GM19240 (cell line): ENCODE data around the gene DNPEP.
A peak's percentile ranks its signal among the peaks of the same experiment; 100 is the strongest.
"Not testable (repeated sequence)": the region's sequence is repeated elsewhere in the genome, so short reads cannot be mapped to it uniquely, and the experiment has no call there.

Experiments used
- DNase-seq: peaks from one replicate; pipeline ENCODE4 v3.0.0; 2011; ENCODE audit warnings: low spot score; ENCODE audit not compliant: insufficient read length

Gene DNPEP

DNA sequence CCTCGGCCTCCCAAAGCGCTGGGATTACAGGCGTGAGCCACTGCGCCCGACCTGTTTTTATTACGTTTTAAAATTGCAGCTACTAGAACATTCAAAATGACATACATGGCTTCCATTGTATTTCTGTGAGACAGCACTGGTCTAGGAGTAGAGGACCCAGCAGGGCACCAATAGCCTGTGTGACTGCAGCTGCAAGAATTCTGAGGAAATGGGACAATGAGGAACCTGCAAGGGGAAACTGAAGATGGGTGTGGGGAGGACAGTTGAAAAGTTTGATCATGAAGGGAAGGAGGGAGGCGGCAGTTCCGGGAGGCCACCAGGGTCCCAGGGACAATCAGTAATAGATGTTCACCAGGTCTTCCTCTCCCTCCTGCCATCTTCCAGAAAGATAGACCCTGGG lies 13.9 kb upstream of the DNPEP start:
- DNase-seq, result no peak

DNA sequence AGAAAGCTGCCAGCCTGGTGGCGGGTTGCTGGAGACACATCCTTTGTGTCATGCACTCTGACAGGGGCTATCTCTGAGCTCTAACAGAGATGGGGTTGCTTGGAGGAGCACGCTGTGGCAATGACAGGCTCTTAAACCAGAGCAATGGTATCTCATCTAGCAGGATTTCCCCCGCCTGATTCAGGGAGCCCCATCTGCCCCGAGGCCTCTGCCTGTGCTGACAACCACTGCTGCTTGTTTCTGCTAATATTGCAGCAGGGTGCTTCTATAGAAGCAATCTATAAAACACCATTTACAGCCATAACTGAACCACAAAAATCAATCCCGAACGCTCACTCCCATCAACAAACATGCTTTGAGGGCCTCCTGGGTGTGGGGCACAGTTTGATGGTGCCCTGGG lies 12.8 kb upstream of the DNPEP start:
- DNase-seq, result no peak

DNA sequence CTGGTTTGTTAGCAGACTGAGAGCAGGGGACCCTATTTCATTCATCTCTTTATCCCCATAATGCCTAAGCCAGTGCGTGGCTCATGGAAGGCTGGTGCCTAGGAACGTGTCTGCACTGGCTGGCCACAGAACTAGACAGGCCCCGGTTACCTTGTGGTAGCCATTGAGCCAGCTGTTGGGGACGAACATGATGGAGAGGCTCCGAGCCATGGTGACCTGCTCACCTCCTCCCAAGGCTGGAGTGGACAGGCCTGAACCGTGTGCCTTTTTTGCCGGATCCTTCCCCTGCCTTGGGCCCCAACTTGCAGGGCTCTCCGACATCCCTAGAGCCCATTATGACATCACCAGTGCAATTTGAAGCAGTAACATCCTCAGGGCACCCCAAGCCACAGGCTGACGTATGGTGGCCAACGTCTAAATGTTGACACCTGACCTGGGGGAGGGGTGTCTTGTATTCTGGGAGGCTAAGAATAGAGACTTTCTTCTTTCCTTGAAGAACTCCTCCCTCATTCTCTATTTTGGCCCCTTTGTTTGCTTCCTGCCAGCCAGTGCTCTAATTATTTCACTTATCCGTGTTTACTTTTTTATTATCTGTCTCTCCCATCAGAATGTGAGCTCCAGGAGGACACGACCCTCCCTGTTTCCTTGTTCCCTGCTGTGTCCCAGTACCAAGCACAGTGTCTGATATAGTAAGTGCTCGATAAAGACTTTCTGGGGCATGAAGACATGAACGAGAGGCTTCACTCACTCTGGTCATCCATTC lies 12.2 kb upstream of the DNPEP start:
- DNase-seq, result no peak

DNA sequence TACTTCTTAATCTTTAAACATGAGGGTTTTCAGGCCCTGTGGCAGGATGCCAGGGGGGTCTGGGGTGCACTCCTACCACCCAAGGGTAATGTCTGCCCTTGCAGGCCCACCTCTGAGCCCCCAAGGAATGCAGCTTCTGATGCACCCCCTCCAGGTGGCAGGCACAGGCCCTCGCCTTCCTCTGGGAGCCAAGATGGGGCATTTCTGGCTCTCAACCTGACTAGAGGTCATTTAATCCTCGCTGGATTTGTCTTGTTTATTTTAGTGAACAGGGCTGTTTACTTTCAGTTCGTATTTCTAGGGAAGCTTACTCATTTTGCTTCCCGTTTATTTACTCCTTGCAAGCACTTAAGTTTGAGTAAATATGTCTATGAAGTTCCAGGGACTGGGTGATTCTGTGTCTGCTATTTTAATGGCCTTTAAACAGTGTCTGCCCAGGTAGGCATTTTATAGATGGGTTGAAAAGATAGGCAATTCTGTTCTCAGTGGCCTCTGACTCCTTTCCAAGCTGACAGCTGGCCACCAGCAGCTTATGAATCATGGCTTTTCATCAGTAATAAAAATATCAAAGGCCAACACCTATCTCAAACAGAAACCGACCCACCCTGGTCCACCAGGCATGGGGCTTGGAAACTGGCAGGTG lies 11.1 kb upstream of the DNPEP start:
- no peak for DNase-seq

DNA sequence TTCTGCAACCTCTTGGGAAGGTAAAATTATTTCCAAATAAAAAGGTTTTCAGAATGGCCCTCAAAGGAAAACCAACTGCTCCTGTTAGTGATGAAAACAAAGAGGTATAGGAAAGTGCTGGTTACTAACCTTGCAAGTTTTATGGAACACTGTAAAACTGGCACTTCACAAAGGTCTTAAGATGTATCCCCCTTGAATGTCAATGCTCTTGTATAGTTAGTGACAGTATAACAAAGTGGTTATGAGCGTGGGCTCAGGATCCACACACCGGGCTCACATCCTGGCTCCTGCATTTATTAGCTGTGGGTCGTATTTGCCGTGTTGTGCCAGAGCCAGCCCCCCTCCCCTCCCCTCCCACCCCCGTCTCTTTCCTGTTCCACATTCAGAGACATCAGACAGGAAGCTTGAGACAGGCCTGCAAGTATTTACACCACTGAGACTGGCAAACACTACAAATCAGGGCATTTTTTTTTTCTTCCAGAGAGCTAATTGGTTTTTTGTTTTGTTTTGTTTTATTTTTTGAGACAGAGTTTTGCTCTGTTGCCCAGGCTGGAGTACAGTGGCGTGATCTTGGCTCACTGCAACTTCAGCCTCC lies 9.2 kb upstream of the DNPEP start:
- DNase-seq, result no peak

DNA sequence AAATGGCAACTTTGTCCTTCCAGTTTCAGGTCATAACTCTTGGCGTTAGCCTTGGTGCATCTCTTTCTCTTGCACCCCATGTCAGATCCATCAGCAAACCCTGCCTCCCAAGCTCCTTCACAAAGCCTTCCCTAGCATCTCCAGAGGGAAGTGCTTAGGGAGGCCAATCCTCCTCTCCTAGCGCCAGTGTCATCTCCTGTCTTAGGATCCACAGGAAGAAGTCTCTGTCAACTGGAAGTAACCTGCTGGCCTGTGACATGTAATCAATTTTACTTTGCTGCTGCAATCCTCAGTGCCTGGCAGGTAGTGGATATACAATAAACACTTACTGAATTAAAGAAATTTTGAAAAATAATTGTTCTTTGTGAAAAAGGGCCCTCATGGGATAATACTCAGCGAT lies 7.9 kb upstream of the DNPEP start:
- DNase-seq, result no peak

DNA sequence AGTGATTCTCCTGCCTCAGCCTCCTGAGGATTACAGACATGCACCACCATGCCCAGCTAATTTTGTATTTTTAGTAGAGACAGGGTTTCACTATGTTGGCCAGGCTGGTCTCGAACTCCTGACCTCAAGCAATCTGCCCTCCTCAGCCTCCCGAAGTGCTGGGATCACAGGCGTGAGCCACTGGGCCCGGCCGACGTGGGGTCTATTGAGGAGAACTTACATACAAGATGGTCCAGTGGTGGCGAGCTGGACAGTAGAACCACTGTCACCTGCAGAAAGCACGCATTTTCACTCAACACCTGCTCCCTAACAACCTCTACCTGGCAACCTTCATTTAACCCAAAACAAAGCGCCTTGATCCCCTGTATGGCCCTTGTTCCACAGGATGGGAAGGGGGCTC lies 7.3 kb upstream of the DNPEP start:
- DNase-seq, result not testable (repeated sequence)

DNA sequence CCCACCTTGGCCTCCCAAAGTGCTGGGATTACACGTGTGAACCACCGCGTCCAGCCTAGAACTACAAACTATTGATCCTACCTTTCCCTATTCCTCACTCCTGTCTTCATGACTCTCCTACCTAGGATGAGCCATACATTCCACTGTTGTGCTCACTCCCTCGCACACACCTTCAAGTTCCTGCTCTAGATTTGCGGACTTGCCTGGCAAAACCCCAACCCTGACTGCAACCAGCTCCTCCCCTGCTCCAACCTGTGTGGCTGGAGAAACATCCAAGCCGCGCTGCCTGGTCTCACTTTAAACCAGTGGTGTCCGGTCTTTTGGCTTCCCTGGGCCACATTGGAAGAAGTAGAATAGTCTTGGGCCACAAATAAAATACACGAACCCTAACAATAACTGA lies 5.0 kb upstream of the DNPEP start:
- DNase-seq, result no peak

DNA sequence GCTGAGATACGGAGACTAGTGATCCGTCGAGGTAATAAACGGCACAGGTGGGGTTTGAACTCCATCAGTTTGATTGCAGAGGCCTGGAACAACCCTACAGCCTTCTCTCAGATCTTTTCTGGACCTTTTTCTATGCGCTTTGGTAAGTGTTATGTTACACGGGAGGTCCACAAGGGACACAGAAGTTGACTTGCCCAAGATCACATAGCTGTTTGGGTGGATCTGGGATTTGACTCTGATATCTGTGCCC lies 1.1 kb upstream of the DNPEP start:
- no peak for DNase-seq

DNA sequence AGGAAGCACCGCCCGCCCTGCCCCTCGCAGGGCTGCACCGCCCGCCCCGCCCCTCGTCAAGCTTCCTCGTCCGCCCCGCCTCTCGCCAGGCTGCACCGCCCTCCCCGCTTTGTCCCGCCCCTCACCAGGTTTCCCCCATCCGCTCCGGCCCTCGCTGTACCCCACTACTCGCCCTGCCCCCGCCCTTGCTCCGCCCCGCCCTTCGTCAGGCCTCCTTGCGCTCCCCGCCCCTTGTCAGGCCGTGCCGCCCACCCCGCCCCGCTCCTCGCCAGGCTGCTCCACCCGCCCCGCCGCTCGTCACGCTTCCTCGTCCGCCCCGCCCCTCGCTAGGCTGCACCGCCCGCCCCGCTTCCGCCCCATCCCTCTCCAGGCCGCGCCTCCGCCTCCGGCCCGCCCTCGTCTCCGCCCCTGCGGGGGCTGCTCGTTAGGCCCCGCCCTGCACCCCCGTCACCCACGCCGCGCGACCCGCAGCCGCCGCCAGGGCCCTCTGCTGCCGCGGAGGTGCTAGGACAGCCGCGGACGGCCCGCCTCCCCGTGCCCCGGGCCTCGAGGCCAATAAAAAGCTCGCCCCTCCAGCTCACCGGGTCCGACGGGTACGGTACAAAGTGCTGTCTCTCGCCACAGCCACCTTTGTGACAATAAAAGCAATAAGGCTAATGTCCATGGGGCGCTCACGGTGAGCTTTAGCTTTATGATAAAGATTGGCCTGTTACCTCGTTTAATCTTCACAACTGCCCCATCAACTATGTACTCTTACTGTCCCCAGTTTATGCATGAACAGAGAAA lies 602 bp upstream of the DNPEP start:
- peak; percentile 86 for DNase-seq

DNA sequence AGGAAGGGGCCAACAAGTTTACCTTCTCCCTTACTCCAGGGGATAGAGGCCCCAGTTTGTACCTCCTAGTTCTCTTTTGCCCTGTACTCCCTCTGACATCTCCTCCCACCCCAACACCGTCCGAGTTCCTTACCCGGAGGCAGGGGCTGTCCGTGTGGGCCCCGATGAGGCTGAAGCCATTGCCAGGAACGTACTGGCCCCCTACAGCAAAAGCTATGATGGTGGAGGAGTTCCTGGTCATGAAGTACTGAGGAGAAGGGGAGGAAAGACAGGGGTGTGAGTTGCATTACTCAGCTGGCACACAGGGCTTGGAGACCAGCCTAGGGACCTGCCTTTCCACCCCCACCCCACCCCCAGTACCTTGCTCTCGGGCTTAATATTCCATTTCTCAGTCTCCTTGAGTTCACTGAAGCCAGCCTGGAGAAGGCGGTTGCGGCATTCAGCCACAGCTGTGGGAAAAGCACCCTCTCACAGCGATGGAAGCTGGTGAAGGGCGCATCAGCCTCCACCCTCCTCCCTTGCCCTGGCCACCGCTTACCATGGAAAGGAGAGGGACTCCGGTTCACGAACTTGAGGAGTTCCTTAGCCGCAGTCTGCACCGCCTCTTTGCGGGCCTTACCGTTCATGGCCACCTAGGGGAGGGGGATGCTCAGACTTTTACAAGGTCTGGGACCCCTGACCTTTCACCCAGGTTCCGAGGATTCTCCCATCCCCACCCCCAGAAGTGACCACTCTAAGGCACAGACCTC lies 1.0 kb downstream of the DNPEP start:
- no peak for DNase-seq

DNA sequence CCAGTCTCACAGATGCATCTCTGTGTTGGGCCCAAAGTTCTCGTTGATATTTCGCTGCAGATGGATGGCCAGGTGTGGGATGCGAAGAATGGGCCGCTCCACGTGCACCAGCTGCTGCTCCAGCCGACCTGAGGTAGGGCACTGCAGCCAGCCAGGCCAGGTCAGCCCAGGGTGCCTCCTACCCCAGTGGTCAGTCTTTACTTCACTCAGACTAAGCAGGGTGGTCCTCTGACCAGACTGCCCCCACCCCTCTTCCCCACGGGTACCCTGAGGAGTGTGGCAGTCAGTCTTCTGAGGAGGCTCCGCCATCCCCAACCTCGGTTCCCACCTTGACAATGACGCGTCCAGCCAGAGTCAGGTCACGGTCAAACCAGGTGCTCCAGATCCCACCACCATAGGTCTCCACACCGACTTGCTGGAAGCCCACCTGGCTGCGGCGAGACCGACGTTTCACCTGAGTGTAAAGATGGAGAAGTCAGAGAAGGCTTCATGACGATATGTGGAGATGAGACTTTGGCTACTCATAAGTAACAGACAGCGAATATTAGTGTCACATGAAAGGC lies 1.7 kb downstream of the DNPEP start:
- no peak for DNase-seq

DNA sequence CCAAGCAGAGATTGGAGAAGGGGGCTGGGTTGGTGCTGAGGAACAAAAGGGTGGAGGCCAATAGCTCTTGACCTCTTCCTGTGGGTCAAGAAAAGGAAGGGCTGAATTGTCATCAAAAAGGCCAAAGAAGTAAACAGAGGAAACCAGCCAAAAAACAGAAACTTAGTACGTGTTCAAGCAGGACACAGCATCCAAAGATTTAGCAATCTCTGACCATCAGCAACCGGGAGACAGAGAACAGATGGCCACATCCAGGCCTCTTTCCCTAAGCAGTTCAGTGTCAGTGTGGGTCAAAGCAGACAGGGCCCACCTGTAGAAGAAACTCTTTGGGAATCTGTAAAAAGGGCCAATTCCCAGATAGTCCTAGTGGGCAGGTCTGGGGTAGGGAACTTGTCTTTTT lies 2.9 kb downstream of the DNPEP start:
- DNase-seq, result no peak

DNA sequence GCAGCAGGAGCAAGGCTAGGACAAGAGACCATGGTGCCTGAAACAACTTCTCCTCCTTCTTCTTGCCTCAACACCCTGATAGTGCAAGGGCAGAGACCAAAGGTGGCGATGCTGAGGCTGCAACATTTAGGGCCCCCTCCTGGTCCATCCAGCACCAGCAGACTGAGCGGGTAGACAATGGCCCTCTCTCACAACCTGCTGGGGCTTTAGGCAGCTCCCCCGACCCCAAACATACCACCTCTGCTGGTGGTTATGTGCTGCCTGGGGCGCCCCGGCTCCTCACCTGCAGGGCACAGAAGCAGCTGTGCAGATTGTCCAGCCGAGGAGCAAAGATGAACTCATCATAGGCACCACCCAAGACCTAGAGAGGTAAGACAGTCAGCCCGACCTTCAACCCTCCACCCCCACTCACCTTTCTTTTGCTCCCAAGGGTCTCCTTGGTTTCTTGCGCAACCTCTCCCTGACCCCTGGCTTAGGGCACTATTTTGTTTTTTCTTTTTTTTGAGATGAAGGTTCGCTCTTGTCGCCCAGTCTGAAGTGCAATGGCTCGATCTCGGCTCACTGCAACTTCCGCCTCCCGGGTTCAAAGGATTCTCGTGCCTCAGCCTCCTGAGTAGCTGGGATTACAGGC lies 3.5 kb downstream of the DNPEP start:
- DNase-seq, result no peak

DNA sequence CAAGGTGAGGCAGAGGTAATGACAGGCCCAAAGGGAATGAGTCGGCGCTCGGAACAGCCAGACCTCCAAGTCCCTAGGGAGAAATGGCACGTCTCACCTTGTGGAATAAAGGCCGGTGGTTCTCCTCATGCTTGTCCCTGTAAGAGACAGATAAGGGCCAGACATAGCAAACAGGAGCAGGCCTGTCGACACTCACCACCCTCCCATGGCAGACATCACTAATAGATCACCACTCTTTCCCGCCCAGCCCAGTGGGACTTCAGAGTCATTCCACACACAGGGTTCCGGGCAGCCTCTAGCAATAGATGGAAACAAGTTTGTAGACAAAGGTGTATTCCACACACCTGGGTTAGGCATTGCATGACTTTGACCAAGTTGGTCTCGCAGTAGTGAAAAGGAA lies 6.3 kb downstream of the DNPEP start:
- DNase-seq, result no peak

DNA sequence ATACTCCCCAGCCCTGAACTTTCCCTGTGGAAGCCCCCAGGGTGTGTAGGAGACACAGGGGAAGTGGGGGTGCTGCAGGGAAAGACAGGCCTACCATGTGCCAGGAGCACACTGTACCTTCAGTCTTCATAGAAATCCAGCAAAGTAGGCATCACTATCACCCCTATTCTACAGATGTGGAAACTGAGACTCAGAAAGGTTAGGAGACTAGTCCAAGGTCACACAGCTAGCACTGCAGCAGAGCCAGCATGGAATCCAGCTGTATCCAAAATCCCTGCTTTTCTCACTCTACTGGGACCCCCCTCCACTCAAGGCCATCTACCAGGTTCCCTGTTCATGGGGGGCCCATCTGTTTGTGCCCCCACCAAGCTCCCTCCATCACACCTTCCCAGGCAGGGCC lies 6.8 kb downstream of the DNPEP start:
- no peak for DNase-seq

DNA sequence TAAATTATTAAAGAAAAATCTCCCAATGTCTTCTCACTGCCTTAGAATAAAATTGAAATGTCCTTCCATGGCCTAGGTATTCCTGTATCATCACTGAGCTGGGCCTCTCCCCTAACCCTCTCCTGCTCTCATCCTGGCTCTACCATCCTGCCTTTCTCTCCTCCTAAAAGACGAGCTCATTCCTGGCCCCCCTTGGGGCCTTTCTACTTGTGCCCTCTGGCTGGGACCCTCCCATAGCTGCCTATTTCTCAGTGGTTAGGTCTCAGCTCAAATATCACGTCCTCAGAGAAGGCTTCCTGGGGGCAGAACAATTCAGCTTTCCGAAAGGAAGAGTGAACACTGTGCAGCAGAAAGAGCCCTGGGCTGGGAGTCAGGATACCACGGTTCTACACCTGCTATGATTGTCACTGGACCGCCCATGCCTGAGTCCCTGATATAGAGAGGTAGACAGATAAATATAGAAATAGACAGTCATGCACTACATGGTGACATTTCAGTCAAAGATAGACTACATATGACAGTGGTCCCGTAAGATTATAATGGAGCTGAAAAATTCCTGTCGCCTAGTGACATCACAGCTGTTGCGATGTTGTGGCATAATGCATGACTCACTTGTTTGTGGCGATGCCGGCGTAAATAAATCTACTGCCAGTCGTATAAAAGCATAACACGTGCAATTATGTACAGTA lies 9.4 kb downstream of the DNPEP start:
- DNase-seq, result no peak

DNA sequence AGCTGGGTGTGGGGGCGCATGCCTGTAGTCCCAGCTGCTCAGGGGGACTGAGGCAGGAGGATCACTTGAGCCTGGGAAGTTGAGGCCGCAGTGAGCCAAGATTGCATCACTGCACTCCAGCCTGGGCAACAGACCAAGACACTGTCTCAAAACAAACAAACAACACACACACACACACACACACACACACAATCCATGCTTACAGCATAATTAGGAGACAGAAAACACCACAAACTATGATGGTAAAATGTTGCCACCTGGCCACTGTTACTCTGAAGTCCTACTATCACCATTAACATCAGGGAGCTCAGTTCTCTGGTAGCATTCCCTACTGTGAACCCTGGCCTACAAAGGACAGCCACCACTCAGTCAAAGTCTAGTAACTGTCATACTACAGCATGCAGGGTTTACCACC lies 18.3 kb downstream of the DNPEP start:
- DNase-seq, result no peak

DNA sequence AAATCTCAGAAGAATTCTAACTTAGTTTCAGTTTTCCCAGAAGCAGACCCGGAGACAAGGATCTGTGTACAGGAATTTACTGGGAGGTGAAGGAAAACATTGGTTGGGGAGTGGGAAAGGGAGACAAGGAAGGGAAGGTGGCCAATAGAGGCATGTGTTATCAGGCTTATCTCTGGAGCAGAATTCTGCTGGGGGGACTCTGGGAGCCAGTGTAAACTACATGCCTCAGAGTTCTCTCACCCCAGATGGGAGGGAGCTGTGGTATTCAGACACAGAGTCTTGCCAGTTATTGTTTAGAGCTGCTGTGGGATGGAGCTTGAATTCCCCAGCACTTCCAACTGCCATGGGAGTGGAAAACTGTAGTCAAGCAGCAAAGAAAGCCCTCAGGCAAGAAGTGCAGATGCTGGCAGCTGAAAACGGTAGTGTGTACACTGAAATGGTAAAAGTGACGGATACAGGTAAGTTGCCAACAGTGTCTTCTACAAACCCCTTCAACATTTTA lies 19.0 kb downstream of the DNPEP start:
- no peak for DNase-seq

DNA sequence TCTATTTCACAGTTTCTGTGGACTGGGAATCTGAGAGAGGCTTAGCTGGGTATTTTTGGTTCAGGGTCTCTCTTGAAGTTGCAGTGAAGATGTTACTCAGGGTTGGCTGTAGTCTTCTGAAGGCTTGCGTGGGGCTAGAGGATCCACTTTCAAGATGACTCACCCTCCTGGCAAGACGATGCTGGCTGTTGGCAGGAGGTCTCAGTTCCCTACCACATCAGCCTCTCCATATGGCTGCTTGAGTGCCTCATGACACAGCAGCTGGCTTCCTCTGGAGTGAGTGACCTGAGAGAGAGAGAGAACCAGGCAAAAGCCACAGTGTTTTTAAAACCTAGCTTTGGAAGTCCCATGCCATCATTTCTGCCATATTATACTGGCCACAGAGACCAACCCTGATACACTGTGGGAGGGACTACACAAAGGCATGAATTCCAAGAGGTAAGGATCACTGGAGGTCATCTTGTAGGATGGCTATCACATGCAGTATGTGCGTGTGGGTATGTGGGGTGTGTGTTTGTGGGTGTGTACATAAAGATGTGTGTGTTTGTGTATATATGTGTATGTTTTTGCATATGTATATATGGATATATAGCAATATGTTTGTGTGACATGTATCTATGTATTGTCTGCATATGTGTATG lies 25.1 kb downstream of the DNPEP start:
- DNase-seq, result peak; percentile 48
